Epithelial cell of proximal tubule (primary cell): ENCODE data around the gene MECP2. TPM values are rescaled to one million over a fixed set of nuclear protein-coding genes. Genes with fewer than 3 reads are reported as not detected.

Source experiments
- DNase-seq: peaks from one replicate; pipeline ENCODE4 v3.0.0-alpha.2; 2011; ENCODE audit warnings: low read depth
- H3K4me3 ChIP-seq: 2 replicates; pipeline ENCODE4 v1.5.1; 2011; ENCODE audit warnings: low read depth, mild to moderate bottlenecking, low read length
- total RNA-seq: library from RNA; depleted of rRNA; stranded (reverse); fragments of >200 nt; gene quantifications from 2 replicates; pipeline ENCODE4 v1.2.3, GENCODE V29; 2015
- TF ChIP-seq, protein P1 (sequence below): conservative IDR thresholded peaks from 2 replicates; pipeline ENCODE4 v1.5.1; 2012; ENCODE audit warnings: low read depth, mild to moderate bottlenecking, low read length

Gene MECP2
- total RNA-seq, 1 donor from 2014 or later = 18.1 TPM

DNA sequence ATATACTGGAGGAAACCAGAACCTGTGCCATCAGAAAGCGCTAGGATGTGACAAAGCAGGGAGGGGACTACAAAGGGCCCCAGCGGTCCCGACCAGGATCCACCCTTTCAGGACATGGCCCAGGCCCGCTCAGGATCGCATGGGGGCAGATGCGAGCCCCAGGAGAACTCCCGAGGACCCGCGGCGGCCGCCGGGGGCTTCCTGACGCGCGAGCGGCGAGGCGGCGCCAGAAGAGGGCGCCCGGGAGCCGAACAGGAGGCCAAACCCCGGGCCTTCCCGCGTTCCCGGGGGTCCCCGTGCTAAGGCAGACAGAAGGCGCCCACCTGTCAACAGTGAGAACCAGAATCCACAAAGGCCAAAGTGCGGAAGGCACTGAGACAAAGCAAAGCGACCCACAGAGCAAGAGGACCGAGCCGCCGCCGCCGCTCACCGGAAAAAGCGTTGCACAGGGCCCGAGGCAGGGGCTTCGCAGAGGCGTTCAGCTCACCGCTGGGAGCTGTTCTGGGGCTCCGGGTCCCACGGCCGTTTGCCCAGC, 39.2 kb upstream of the MECP2 start:
- H3K4me3 ChIP-seq = peak overlapping the region; percentile 39
- TF ChIP-seq, protein P1, sequence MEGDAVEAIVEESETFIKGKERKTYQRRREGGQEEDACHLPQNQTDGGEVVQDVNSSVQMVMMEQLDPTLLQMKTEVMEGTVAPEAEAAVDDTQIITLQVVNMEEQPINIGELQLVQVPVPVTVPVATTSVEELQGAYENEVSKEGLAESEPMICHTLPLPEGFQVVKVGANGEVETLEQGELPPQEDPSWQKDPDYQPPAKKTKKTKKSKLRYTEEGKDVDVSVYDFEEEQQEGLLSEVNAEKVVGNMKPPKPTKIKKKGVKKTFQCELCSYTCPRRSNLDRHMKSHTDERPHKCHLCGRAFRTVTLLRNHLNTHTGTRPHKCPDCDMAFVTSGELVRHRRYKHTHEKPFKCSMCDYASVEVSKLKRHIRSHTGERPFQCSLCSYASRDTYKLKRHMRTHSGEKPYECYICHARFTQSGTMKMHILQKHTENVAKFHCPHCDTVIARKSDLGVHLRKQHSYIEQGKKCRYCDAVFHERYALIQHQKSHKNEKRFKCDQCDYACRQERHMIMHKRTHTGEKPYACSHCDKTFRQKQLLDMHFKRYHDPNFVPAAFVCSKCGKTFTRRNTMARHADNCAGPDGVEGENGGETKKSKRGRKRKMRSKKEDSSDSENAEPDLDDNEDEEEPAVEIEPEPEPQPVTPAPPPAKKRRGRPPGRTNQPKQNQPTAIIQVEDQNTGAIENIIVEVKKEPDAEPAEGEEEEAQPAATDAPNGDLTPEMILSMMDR = peak; percentile 59
- DNase-seq = no peak

DNA sequence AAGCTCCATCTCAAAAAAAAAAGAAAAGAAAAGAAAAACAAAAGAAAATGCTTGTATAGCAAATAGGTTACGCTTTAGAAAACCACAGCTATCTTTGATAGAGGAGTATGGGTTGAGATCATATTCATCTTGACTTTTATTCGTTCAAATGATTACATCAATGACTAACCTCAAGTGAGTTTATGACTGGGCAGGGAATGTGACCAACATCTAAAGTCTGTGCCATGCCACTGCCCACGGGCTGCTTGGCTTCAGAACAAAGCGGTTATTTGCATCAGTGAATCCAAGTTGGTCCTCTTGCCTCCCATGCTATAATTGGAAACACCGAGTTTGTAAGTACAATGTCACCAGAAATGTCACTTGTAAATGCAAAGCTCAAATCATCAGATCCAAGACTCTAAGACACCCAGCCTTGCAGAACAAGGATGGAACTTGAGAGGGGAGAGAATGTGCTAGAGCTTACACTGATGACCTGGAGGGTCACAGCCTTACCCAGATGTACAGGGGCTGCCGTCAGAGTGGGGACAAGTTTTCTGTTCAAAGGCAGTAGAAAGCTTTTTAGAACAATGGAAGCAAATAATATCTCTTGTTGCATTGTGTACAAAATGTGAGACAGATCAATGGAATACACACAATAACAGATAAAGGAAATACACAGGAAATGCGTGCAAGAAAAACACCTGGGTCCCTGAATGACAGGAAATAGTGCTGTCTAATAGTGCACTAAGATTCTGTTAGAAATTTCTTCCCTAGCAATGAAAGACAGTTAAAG, 38.1 kb upstream of the MECP2 start:
- TF ChIP-seq, protein P1 = no peak
- no peak for DNase-seq
- no peak overlapping the region for H3K4me3 ChIP-seq

DNA sequence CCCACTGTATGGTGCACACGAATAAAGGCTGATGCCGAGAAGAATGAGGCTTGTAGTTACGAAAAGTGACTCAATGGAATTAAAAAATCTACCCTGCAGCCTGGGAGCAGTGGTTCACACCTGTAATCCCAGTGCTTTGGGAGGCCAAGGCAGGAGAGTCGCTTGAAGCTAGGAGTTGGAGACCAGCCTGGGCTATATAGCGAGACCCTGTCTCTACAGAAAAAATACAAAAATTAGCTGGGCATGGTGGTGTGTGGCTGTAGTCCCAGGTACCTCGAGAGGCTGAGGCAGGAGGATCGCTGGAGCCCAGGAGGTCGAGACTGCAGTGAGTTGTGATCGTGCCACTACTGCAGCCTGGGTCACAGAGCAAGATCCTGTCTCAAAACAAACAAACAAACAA, 34.8 kb upstream of the MECP2 start:
- no peak overlapping the region for H3K4me3 ChIP-seq
- DNase-seq = no peak
- TF ChIP-seq, protein P1 = no peak

DNA sequence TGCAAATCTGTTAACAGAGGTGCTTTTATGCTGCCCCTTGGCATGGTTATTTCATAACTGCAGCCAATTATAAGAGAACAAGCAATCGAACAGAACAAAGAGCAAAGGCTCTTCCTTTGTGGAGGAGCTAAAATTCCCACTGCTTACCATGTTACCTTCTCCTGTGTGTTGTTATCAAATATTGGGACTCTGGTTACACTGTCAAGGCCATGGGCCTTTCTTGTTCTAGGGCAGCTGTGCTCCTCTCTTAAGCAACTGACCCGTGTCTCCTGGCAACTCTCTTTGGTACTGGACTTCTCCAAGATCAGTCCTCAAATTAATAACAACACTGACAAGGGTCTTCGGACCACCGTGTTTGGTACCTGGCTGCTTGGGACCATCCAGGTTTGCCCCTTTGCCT, 34.4 kb upstream of the MECP2 start:
- TF ChIP-seq, protein P1 = no peak

DNA sequence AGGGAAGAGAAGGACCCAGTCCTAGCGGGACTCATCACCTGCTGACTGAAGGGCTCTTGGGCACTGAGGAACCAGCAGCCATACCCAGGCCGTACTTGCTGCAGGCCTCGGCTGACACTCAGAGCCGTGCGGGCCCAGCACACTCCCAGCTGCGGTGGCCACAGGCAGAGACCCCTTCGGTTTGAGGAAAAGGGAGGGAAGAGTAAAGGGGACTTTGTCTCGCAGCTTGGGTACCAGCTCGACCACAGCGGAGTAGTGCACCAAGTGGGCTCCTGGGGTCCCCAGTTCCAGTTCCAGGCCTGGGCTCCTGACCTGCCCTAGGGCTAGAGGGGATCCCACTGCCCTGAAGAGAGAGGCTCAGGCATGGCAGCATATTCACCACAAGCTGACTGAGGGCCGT, 28.6 kb upstream of the MECP2 start:
- no peak overlapping the region for H3K4me3 ChIP-seq
- TF ChIP-seq, protein P1 = no peak
- DNase-seq = no peak

More for the DNA sequence above, 34.4 kb upstream of the MECP2 start:
- no peak for DNase-seq
- H3K4me3 ChIP-seq = no peak overlapping the region

DNA sequence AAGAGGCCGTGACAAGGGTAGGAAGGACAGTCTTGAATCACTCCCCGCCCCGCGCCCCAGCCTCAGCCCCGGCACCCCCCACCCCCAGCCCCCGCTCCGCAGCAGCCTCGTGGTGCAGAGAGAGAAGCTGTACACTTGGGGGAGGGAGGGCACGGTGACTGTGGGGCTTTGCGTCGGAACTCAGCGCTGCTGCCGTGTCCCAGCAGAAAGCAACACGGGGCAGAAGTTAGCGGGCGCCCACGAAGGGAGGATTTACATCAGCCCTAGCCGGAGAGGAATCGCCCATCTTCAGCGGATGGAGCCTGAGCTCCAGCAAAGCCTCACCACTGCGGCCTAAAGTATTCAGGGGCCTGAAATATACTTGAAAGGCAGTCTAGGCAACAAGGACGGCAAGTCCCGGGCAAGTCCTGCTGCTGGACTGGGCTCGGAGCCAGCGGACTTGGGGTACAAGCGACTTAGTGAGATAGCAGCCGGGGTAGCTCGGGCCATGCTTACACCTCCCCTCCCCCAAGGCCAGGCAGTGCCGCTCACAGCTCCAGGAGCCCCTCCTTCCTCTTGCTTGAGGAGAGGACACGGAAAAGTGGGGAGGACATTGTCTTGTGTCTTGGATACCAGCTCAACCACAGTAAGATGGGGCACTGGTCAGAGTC, 28.0 kb upstream of the MECP2 start:
- no peak for DNase-seq
- TF ChIP-seq, protein P1 = no peak
- no peak overlapping the region for H3K4me3 ChIP-seq
